ENCODE results near the gene PCDH9. TPM values are rescaled to one million over a fixed set of nuclear protein-coding genes. Genes with fewer than 3 reads are reported as not detected.

The PCDH9 gene
- polyA plus RNA-seq, 1 of the 3 experiments (the other 2 are of a cell fraction), result 1.3 TPM

DNA sequence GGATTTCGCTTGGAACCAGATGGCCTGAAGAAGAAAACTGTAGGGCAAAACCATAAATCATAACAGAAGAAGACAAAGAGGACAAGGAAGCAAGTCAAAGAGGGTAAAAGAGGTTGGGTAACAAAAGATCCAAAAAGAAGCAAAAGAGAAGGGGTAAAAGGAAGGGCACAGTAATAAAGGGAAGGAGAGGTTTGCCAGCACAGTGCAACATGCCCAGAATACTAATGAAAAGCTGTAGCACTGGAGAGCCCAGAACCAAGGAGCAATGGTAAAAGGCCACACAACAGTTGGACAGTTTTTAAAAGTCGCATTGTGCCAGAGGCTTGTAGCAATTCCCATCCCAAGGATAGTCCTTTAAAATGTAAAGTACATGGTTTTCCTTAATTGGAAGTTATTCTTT is 506.6 kb downstream of the PCDH9 start:
- WGBS (ENCODE audit: low lambda C conversion rate), result 82% methylated on average over 2 of the region's 2 CpGs
- Histone ChIP-seq H3K36me3 (replicated peaks in 1 of 2; ENCODE audit: control insufficient read depth in 1 of 2, insufficient read depth in 2 of 2, low read length in 1 of 2) (no peaks in the 10 kb centered on the region), H3K4me1 (ENCODE audit: control insufficient read depth in 1 of 2, insufficient read depth in 2 of 2, low read depth in 1 of 2, low read length in 1 of 2) (no peaks in the 10 kb centered on the region), H2AFZ (ENCODE audit: low read depth) (no peak overlapping the region), H3F3A (replicated peaks; ENCODE audit: insufficient read depth) (no peaks in the 10 kb centered on the region), H3K9me2 (no peaks in the 10 kb centered on the region), H3K27me3 (ENCODE audit: insufficient read depth) (no peaks in the 10 kb centered on the region), H3K4me2 (no peak overlapping the region), H4K20me1 (ENCODE audit: insufficient read depth) (no peaks in the 10 kb centered on the region), H3K9ac (no peak overlapping the region), H3K79me2 (ENCODE audit: insufficient read depth) (no peaks in the 10 kb centered on the region), H3K27ac (ENCODE audit: low read depth in 2 of 2, low read length in 1 of 2) (no peak overlapping the region), H3K9me3 (no peaks in the 10 kb centered on the region), H3K4me3 (ENCODE audit: low read depth in 2 of 2, low read length in 1 of 2) (no peak overlapping the region)
- POLR2A ChIA-PET, result no interaction called here
- CTCF ChIA-PET, result no interaction called here
- no peak for TF ChIP-seq IRF3 (IDR thresholded peaks at IDR 0.05; ENCODE audit: low read depth, low read length)
- no peak for TF ChIP-seq USF1 (IDR thresholded peaks at IDR 0.05; ENCODE audit: borderline replicate concordance, low read depth)
- TF ChIP-seq POLR2AphosphoS5 (IDR thresholded peaks at IDR 0.05; ENCODE audit: low read depth, low read length), result no peak
- no peak for TF ChIP-seq FOXJ3 (CRISPR knock-in tag; IDR thresholded peaks at IDR 0.05)
- no peak for TF ChIP-seq EP300 (IDR thresholded peaks at IDR 0.05; ENCODE audit: borderline replicate concordance in 1 of 2, low read depth in 1 of 2, low read length in 1 of 2)
- TF ChIP-seq YY1 (IDR thresholded peaks at IDR 0.05; ENCODE audit: low read depth), result no peak
- no peak for TF ChIP-seq RCOR1 (IDR thresholded peaks at IDR 0.05; ENCODE audit: low read length)
- no peak for TF ChIP-seq FOXM1 (IDR thresholded peaks at IDR 0.05; ENCODE audit: low read depth)
- no peak for TF ChIP-seq GATA2 (CRISPR knock-in tag; IDR thresholded peaks at IDR 0.05)
- no peak for TF ChIP-seq TCF12 (IDR thresholded peaks at IDR 0.05)
- no peak for TF ChIP-seq MXI1 (IDR thresholded peaks at IDR 0.05; ENCODE audit: low read depth, low read length)
- no peak for TF ChIP-seq ZBTB33 (IDR thresholded peaks at IDR 0.05; ENCODE audit: borderline replicate concordance, low read depth)
- TF ChIP-seq TAF1 (IDR thresholded peaks at IDR 0.05; ENCODE audit: borderline replicate concordance, low read depth, low read length), result no peak
- TF ChIP-seq CHD2 (IDR thresholded peaks at IDR 0.05; ENCODE audit: low read length, partially characterized antibody), result no peak
- TF ChIP-seq SIN3A (IDR thresholded peaks at IDR 0.05; ENCODE audit: borderline replicate concordance, low read depth, low read length), result no peak
- no peak for DNase-seq

- no peak for DNase-seq
- TF ChIP-seq RFX5 (IDR thresholded peaks at IDR 0.05; ENCODE audit: low read length) (no peak), GABPA (IDR thresholded peaks at IDR 0.05; ENCODE audit: low read depth) (no peak), IRF3 (IDR thresholded peaks at IDR 0.05; ENCODE audit: low read depth, low read length) (no peak)
- TF ChIP-seq, protein P1, sequence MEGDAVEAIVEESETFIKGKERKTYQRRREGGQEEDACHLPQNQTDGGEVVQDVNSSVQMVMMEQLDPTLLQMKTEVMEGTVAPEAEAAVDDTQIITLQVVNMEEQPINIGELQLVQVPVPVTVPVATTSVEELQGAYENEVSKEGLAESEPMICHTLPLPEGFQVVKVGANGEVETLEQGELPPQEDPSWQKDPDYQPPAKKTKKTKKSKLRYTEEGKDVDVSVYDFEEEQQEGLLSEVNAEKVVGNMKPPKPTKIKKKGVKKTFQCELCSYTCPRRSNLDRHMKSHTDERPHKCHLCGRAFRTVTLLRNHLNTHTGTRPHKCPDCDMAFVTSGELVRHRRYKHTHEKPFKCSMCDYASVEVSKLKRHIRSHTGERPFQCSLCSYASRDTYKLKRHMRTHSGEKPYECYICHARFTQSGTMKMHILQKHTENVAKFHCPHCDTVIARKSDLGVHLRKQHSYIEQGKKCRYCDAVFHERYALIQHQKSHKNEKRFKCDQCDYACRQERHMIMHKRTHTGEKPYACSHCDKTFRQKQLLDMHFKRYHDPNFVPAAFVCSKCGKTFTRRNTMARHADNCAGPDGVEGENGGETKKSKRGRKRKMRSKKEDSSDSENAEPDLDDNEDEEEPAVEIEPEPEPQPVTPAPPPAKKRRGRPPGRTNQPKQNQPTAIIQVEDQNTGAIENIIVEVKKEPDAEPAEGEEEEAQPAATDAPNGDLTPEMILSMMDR (IDR thresholded peaks at IDR 0.05), result no peak
- TF ChIP-seq, protein P2, sequence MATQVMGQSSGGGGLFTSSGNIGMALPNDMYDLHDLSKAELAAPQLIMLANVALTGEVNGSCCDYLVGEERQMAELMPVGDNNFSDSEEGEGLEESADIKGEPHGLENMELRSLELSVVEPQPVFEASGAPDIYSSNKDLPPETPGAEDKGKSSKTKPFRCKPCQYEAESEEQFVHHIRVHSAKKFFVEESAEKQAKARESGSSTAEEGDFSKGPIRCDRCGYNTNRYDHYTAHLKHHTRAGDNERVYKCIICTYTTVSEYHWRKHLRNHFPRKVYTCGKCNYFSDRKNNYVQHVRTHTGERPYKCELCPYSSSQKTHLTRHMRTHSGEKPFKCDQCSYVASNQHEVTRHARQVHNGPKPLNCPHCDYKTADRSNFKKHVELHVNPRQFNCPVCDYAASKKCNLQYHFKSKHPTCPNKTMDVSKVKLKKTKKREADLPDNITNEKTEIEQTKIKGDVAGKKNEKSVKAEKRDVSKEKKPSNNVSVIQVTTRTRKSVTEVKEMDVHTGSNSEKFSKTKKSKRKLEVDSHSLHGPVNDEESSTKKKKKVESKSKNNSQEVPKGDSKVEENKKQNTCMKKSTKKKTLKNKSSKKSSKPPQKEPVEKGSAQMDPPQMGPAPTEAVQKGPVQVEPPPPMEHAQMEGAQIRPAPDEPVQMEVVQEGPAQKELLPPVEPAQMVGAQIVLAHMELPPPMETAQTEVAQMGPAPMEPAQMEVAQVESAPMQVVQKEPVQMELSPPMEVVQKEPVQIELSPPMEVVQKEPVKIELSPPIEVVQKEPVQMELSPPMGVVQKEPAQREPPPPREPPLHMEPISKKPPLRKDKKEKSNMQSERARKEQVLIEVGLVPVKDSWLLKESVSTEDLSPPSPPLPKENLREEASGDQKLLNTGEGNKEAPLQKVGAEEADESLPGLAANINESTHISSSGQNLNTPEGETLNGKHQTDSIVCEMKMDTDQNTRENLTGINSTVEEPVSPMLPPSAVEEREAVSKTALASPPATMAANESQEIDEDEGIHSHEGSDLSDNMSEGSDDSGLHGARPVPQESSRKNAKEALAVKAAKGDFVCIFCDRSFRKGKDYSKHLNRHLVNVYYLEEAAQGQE (IDR thresholded peaks at IDR 0.05; ENCODE audit: low read depth, low read length), result no peak
Measured at GRCh38 chr13:66716538-66716937, 513.6 kb downstream of the PCDH9 start.

More at GRCh38 chr13:66716538-66716937, 513.6 kb downstream of the PCDH9 start:
- Histone ChIP-seq H2AFZ (ENCODE audit: low read depth) (no peak overlapping the region), H3K9ac (no peak overlapping the region), H3K4me3 (ENCODE audit: low read depth in 2 of 2, low read length in 1 of 2) (no peak overlapping the region), H3K4me1 (ENCODE audit: control insufficient read depth in 1 of 2, insufficient read depth in 2 of 2, low read depth in 1 of 2, low read length in 1 of 2) (no peaks in the 10 kb centered on the region), H3F3A (replicated peaks; ENCODE audit: insufficient read depth) (no peaks in the 10 kb centered on the region), H3K27me3 (ENCODE audit: insufficient read depth) (no peaks in the 10 kb centered on the region), H3K4me2 (no peak overlapping the region), H3K9me3 (no peaks in the 10 kb centered on the region), H3K79me2 (ENCODE audit: insufficient read depth) (no peaks in the 10 kb centered on the region), H3K36me3 (replicated peaks in 1 of 2; ENCODE audit: control insufficient read depth in 1 of 2, insufficient read depth in 2 of 2, low read length in 1 of 2) (no peaks in the 10 kb centered on the region), H3K9me2 (no peaks in the 10 kb centered on the region), H4K20me1 (ENCODE audit: insufficient read depth) (no peaks in the 10 kb centered on the region), H3K27ac (ENCODE audit: low read depth in 2 of 2, low read length in 1 of 2) (no peak overlapping the region)
- ChIA-PET CTCF (no interaction called here), POLR2A (no interaction called here)

Data from SK-N-SH (cell line).